Activated CD4-positive, alpha-beta T cell treated with anti-CD3 and anti-CD28 coated beads, Interleukin-10, Interleukin-2, amounts not matched to agents 100 ng/mL and 50 ng/mL, durations not matched to agents 16 hours and 8 hours (primary cell): ENCODE results near the gene PFKP.
"Not testable (repeated sequence)": the region's sequence is repeated elsewhere in the genome, so short reads cannot be mapped to it uniquely, and the experiment has no call there.

Source experiments
- DNase-seq: peaks from one replicate; pipeline ENCODE4 v3.0.0-alpha.2; 2020

PFKP gene

GRCh38 chr10:3048119-3049019 lies 19.0 kb upstream of the PFKP start:
- no peak for DNase-seq

- no peak for DNase-seq
Observed at GRCh38 chr10:3051692-3052091, 15.7 kb upstream of the PFKP start.

- no peak for DNase-seq
Observed at GRCh38 chr10:3053155-3053554, 14.2 kb upstream of the PFKP start.

GRCh38 chr10:3054183-3054850 lies 13.0 kb upstream of the PFKP start:
- DNase-seq, result no peak

- DNase-seq, result no peak
Observed at GRCh38 chr10:3054851-3055199, 12.5 kb upstream of the PFKP start.

GRCh38 chr10:3056280-3057037 lies 10.9 kb upstream of the PFKP start:
- no peak for DNase-seq

- no peak for DNase-seq
Observed at GRCh38 chr10:3057946-3058345, 9.4 kb upstream of the PFKP start.

GRCh38 chr10:3059974-3060373 lies 7.4 kb upstream of the PFKP start:
- no peak for DNase-seq

- DNase-seq, result no peak
Observed at GRCh38 chr10:3060481-3060889, 6.9 kb upstream of the PFKP start.

- DNase-seq, result not testable (repeated sequence)
Observed at GRCh38 chr10:3061323-3061898, 5.9 kb upstream of the PFKP start.

- no peak for DNase-seq
Observed at GRCh38 chr10:3062502-3063186, 4.7 kb upstream of the PFKP start.

- no peak for DNase-seq
Observed at GRCh38 chr10:3064423-3064822, 2.9 kb upstream of the PFKP start.

GRCh38 chr10:3065622-3066021 lies 1.7 kb upstream of the PFKP start:
- DNase-seq, result no peak

- DNase-seq, result no peak
Observed at GRCh38 chr10:3066317-3067117, 831 bp upstream of the PFKP start.

GRCh38 chr10:3067859-3068179 lies 471 bp downstream of the PFKP start:
- DNase-seq, result no peak

- peak; percentile 83 for DNase-seq
Observed at GRCh38 chr10:3068201-3068967, 1.0 kb downstream of the PFKP start.

GRCh38 chr10:3068968-3069737 lies 1.8 kb downstream of the PFKP start:
- DNase-seq, result peak; percentile 47

- no peak for DNase-seq
Observed at GRCh38 chr10:3069876-3070275, 2.5 kb downstream of the PFKP start.

GRCh38 chr10:3071405-3072198 lies 4.3 kb downstream of the PFKP start:
- DNase-seq, result peak; percentile 83
